ENCODE results near the gene TRNT1.
A peak's percentile ranks its signal among the peaks of the same experiment; 100 is the strongest.

TRNT1 gene

DNA sequence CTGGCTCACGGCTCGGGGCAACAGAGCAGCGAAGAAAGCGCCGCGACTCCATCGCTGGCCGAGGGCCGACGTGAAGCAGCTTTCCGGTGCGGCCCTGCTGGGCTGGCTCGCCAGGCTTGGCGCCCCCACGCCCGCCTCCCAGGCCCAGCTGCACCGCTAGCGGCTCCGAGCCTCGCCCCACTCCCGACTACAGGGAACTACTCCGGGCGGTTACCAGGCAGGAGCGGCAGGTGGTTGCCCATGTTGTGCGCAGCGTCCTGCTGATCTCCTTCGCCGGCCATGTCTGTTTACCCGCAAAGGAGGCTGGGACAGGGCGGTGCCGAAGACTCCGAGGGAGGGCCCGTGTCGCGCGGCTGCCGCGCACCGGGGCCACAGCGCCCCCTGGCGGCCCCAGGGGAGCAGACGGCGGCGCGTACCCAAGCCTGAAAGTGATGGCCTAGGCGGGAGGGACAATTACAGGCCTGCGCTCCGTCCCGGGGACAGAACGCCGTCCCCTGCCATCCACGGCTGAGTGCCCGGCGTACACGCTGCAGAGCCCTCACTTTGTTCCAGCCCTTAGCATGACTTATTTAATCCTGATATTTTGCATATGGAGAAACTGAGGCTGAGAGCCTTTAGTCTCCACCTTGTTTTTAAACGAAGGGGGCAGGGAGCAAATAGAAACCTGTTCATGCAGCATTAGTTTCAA lies 52.8 kb downstream of the TRNT1 start, which contains the start of gene CRBN:
Gene CRBN, minus strand, starts transcription at position 285 of the 688 bp plus-strand sequence. Its CDS starts 4 bp downstream, at position 281.
- DNase-seq = peak; percentile 94

DNA sequence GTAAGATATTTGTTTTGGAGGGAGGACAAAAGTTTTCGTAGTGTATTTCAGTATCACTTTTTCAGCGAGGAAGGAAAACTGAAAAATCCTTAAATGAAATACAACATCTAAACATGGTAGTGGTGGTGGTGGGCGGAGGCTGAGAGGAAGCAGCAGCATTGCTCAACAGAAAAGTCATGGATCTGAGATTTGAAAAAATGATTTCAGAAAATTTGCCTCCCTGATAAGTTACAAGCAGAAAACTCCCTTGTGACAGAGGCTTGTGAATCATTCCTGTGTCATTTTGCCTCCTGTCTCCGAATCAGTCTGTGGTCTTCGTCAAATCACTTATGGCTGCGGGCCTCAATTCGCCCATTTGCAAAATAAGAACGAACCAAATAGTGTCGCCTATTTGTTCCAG lies 53.7 kb downstream of the TRNT1 start:
- no peak for DNase-seq

DNA sequence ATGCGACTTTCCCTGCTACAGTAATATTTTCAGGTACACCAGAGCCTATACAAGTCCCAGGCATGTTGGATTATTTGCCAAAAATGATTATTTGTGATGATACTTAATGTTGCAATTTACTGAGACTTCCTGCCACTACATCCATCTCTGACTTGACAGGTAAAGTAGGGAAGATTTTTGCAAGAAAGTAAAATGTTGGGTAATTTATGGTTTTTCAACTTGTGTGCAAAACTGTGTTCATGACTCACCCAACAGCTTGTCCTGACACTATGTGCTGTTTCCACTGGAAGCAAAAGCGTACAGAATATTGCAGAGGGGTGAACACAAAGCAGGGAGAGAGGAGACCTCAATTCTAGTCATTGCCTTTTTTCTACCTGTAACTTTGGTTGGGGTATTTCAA lies 58.1 kb downstream of the TRNT1 start:
- no peak for DNase-seq

DNA sequence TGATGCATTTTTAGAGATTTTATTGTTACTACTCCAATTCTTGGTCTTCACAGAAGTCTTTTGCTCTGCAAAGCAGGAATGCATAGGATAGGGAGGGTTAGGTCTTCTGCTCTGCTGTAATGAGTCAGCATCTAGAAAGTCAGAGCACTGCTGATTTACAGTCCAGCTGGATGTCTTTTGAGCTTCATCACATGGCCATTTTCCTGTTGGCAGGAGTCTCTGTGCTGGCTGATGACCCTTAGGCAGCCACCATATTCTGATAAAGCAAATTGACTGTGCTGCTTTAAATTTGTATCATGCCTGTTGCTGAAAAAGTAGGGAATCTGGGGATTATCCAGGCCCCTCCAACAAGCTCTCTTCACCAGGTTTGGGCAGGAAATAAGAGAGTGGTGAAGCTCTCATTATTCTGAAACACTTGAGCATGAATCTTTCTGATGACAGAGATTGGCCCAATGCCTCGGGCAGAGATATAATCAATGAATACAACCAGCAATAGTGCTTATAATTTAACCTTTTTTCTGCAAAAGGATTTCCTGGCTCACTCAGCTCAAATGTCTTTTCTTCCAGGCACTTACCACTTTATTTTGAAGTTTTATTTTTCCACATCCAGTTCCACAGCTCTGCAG lies 62.5 kb downstream of the TRNT1 start:
- DNase-seq = no peak

DNA sequence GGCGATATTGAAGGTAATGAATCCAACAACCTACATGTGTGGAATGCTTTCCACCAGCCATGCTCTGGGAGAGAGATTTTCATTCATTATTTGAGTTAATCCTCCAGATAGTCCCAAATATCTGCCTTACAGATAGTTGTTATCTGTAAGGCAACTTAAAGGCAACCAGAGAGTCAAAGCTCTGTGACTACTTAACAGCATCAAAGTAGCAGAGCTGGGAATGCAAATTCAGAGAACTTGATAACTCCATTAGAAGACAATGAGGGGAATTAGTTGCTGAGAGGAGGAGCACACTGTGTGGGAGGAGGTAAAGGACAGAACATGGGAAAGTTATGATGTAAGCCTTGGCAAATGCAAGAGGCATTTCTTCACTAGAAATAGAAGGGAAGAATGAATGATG lies 63.2 kb downstream of the TRNT1 start:
- no peak for DNase-seq

DNA sequence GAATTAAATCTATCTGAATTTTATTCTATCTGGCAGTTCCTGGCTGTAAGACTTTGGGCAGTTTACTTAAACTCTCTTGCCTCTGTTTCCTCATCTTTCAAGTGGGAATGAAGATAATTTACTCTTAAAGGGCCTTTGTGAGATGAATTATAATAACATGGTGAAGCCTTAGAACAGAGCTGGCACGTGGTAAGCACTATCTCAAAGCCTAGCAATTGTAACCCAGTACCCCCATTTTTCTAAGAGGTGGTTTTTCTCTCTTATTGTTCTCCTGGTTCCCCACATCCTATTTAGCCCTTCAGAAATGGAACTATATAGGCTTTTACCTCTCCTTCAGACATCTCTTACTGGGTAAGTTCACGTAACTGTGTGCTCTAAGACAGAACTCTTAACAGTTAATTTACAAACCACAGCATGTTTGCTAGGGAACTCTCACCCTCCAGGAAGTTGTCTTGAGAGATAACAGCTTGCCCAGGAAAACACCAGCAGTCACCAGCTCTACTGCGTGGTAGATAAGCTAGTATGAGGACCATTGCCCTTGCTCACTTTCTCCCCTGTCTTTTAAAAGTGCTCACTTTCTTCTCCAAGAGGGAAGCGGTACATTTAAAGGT lies 65.0 kb downstream of the TRNT1 start:
- DNase-seq = no peak

DNA sequence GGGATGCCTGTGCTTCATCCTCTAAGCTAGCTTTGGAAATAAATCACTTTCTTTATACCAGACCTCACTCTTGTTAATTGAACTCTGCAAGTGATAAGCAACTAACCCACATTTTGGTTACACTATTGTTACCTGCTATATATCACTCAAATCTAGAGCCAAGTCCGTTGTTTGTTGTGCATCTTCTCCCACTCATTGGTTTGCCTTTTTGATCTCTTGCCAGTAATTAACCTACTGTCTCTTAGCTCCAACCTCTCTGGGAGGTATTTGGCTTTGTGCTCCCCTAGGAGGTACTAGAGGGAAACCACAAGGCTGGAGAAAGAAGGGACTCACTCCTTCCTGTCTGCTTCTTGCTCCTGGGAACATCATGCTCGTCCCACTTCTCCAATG lies 65.5 kb downstream of the TRNT1 start:
- DNase-seq = no peak

DNA sequence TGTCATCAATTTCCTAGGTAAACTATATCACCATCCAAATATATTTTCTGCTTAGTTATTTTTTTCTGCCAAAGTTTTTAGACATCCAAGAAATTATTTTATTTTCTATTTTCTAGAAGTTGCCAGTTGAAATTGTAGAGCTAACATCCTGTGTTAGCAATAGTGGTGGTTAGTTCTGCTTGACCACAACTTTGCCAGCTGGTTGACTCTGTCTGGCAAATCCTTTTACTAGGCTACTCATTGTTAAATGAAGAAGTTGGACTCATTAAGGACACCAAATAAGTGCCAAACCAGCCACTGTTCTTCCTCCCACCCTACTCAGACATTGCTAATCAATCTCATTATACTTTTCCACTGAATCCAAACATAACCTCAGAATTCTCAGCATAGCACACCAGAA lies 68.1 kb downstream of the TRNT1 start:
- DNase-seq = no peak

DNA sequence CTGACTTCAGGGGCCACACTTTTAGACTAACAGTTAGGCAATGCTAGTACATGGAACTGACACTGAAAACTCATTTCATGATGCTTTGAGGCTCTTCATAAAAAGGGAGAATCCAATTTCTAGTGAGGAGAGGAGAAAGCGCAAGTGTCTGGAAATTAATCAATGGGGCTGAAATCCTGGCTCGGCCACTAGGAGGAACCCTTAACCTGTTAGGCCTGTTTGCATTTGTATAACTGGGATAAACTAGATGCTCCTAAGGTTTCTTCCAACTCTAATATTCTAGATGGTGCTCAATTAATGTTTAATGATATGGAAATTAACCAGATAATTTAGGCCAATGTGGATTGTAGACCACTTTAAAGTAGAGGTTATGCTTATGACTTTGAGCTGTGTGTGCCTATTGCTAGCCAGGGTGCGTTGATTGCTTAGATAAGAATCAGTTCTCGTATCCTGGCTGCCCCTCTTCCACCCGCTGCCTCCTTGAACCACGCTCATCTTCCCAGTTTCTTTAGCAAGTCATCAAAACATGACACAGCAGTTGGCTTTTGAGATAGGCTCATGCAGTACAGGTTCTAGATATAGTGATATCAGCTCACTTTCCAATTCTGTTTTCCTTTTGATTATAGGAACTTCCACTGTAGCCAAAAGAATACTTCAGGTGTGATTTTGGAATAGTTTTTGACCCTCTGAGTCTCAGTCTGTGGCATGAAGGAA lies 69.6 kb downstream of the TRNT1 start:
- no peak for DNase-seq

All from activated CD8-positive, alpha-beta memory T cell treated with anti-CD3 and anti-CD28 coated beads, Interleukin-2, amount 50 U/mL, for 48 hours (primary cell).